Measurements from ENCODE around the gene CPA2. TPM values are rescaled to one million over a fixed set of nuclear protein-coding genes. Genes with fewer than 3 reads are reported as not detected.

The CPA2 gene
- polyA plus RNA-seq, 1 donor (not counting 4 experiments of a cell fraction or from before 2014, with no cell fraction given): 0.33 TPM

GRCh38 chr7:130266961-130267321 lies 278 bp downstream of the CPA2 start:
- no peak overlapping the region for H3K27ac ChIP-seq (ENCODE audit: control insufficient read depth, insufficient read depth, low read length)
- no peak for FAIRE-seq

GRCh38 chr7:130268463-130269317 lies 2.0 kb downstream of the CPA2 start:
- H3K27ac ChIP-seq (ENCODE audit: control insufficient read depth, insufficient read depth, low read length): no peak overlapping the region
- no peaks in the 10 kb centered on the region for H3K9me3 ChIP-seq (ENCODE audit: control insufficient read depth, low read depth, low read length)
- TF ChIP-seq, protein P1, sequence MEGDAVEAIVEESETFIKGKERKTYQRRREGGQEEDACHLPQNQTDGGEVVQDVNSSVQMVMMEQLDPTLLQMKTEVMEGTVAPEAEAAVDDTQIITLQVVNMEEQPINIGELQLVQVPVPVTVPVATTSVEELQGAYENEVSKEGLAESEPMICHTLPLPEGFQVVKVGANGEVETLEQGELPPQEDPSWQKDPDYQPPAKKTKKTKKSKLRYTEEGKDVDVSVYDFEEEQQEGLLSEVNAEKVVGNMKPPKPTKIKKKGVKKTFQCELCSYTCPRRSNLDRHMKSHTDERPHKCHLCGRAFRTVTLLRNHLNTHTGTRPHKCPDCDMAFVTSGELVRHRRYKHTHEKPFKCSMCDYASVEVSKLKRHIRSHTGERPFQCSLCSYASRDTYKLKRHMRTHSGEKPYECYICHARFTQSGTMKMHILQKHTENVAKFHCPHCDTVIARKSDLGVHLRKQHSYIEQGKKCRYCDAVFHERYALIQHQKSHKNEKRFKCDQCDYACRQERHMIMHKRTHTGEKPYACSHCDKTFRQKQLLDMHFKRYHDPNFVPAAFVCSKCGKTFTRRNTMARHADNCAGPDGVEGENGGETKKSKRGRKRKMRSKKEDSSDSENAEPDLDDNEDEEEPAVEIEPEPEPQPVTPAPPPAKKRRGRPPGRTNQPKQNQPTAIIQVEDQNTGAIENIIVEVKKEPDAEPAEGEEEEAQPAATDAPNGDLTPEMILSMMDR (optimal IDR thresholded peaks at IDR 0.05 in 1 of 3, IDR thresholded peaks at IDR 0.05 in 1 of 3, conservative IDR thresholded peaks at IDR 0.05 in 1 of 3; ENCODE audit: extremely low read depth in 1 of 3, insufficient read depth in 2 of 3, low read length in 3 of 3): no peak
- no peak for TF ChIP-seq EZH2 (IDR thresholded peaks at IDR 0.05; ENCODE audit: low read length)
- DNase-seq (ENCODE audit: low read depth, low spot score) (no peak), FAIRE-seq (no peak)
- no peak overlapping the region for H3K4me2 ChIP-seq (ENCODE audit: control insufficient read depth, extremely low read depth, insufficient read depth, low read depth, low read length)
- H2AFZ ChIP-seq (ENCODE audit: control insufficient read depth, low read length): no peak overlapping the region
- no peaks in the 10 kb centered on the region for H3K9me1 ChIP-seq (ENCODE audit: control insufficient read depth, extremely low read depth, insufficient read depth, low read length)
- no peak overlapping the region for H3K9ac ChIP-seq (ENCODE audit: control insufficient read depth, extremely low read depth, insufficient read depth, low read length)
- H3K36me3 ChIP-seq (ENCODE audit: control insufficient read depth in 2 of 2, extremely low read depth in 1 of 2, insufficient read depth in 2 of 2, low read length in 2 of 2): no peaks in the 10 kb centered on the region
- no peaks in the 10 kb centered on the region for H3K79me2 ChIP-seq (ENCODE audit: control insufficient read depth, insufficient read depth, low read length)
- peaks cover 17% of the 10 kb centered on the region for H3K4me1 ChIP-seq (ENCODE audit: control insufficient read depth, extremely low read depth, insufficient read depth, low read length)
- no peaks in the 10 kb centered on the region for H4K20me1 ChIP-seq (ENCODE audit: control insufficient read depth, extremely low read depth, insufficient read depth, low read length)
- no peak overlapping the region for H3K4me3 ChIP-seq (ENCODE audit: control insufficient read depth in 2 of 3, extremely low read depth in 1 of 3, insufficient read depth in 2 of 3, low read depth in 1 of 3, low read length in 3 of 3)
- dilution Hi-C loops (cut with MboI; ENCODE audit: extremely low pct_ligation_motif_present, low sequenced_read_pairs): no loop called here
- H3K27me3 ChIP-seq (ENCODE audit: control insufficient read depth, extremely low read depth, insufficient read depth, low read length): no peaks in the 10 kb centered on the region

More at GRCh38 chr7:130266961-130267321, 278 bp downstream of the CPA2 start:
- Histone ChIP-seq H3K4me1 (ENCODE audit: control insufficient read depth, extremely low read depth, insufficient read depth, low read length) (peaks cover 4% of the 10 kb centered on the region), H3K36me3 (ENCODE audit: control insufficient read depth in 2 of 2, extremely low read depth in 1 of 2, insufficient read depth in 2 of 2, low read length in 2 of 2) (no peaks in the 10 kb centered on the region), H3K9ac (ENCODE audit: control insufficient read depth, extremely low read depth, insufficient read depth, low read length) (no peak overlapping the region), H3K4me3 (ENCODE audit: control insufficient read depth in 2 of 3, extremely low read depth in 1 of 3, insufficient read depth in 2 of 3, low read depth in 1 of 3, low read length in 3 of 3) (no peak overlapping the region), H3K27me3 (ENCODE audit: control insufficient read depth, extremely low read depth, insufficient read depth, low read length) (no peaks in the 10 kb centered on the region), H3K9me3 (ENCODE audit: control insufficient read depth, low read depth, low read length) (no peaks in the 10 kb centered on the region), H4K20me1 (ENCODE audit: control insufficient read depth, extremely low read depth, insufficient read depth, low read length) (no peaks in the 10 kb centered on the region), H3K9me1 (ENCODE audit: control insufficient read depth, extremely low read depth, insufficient read depth, low read length) (no peaks in the 10 kb centered on the region), H3K79me2 (ENCODE audit: control insufficient read depth, insufficient read depth, low read length) (no peaks in the 10 kb centered on the region), H3K4me2 (ENCODE audit: control insufficient read depth, extremely low read depth, insufficient read depth, low read depth, low read length) (no peak overlapping the region), H2AFZ (ENCODE audit: control insufficient read depth, low read length) (no peak overlapping the region)
- dilution Hi-C loops (cut with MboI; ENCODE audit: extremely low pct_ligation_motif_present, low sequenced_read_pairs): no loop called here
- TF ChIP-seq, protein P1 (optimal IDR thresholded peaks at IDR 0.05 in 1 of 3, IDR thresholded peaks at IDR 0.05 in 1 of 3, conservative IDR thresholded peaks at IDR 0.05 in 1 of 3; ENCODE audit: extremely low read depth in 1 of 3, insufficient read depth in 2 of 3, low read length in 3 of 3): no peak
- TF ChIP-seq EZH2 (IDR thresholded peaks at IDR 0.05; ENCODE audit: low read length): no peak
- DNase-seq (ENCODE audit: low read depth, low spot score): no peak

Measured in keratinocyte (primary cell).